Liver (tissue), 3 donors: ENCODE measurements around the gene ATL2.

Experiments used
- CTCF ChIP-seq: fragments of 150-350 bp; IDR thresholded peaks from 2 replicates; pipeline ENCODE4 v1.5.1; 2017; ENCODE audit warnings: improper control_type of control experiment, low read depth, low read length; ENCODE audit not compliant: missing input control
- FOXA1 ChIP-seq: IDR thresholded peaks from 2 replicates; pipeline ENCODE4 v1.6.1; 2016; ENCODE audit warnings: antibody characterized with exemption
- GABPA ChIP-seq, 2 donors: IDR thresholded peaks in 1 of 2; conservative IDR thresholded peaks in 1 of 2; 2 replicates each; pipeline ENCODE4 v1.6.1; 2016; ENCODE audit warnings: antibody characterized with exemption in 2 of 2, mild to moderate bottlenecking in 1 of 2, moderate library complexity in 1 of 2
- RAD21 ChIP-seq, 2 donors: IDR thresholded peaks; 2 replicates each; pipeline ENCODE4 v1.6.1; 2016; ENCODE audit warnings: antibody characterized with exemption in 2 of 2, mild to moderate bottlenecking in 2 of 2
- SP1 ChIP-seq: IDR thresholded peaks from 2 replicates; pipeline ENCODE4 v1.6.1; 2018; ENCODE audit warnings: antibody characterized with exemption, mild to moderate bottlenecking
- TAF1 ChIP-seq: conservative IDR thresholded peaks from 2 replicates; pipeline ENCODE4 v1.6.1; 2016; ENCODE audit warnings: antibody characterized with exemption, mild to moderate bottlenecking
- YY1 ChIP-seq: IDR thresholded peaks from 2 replicates; pipeline ENCODE4 v1.6.1; 2016; ENCODE audit warnings: antibody characterized with exemption, mild to moderate bottlenecking
- donor health status: healthy.
- donor health status: healthy.

GRCh38 chr2:38268001-38268400 is 109.1 kb downstream of the ATL2 start:
- no peak for TF ChIP-seq CTCF
- TF ChIP-seq SP1 = no peak
- TF ChIP-seq TAF1 = no peak
- no peak for TF ChIP-seq RAD21 (IDR thresholded peaks at IDR 0.05)
- no peak for TF ChIP-seq YY1
- no peak for TF ChIP-seq FOXA1
- no peak for TF ChIP-seq GABPA (IDR thresholded peaks at IDR 0.05 in 1 of 2, conservative IDR thresholded peaks at IDR 0.05 in 1 of 2)
